HepG2 (cell line): ENCODE measurements around the gene YWHAH. TPM values are rescaled to one million over a fixed set of nuclear protein-coding genes. Genes with fewer than 3 reads are reported as not detected.

ENCODE experiments used
- ARNT2 ChIP-seq: sonication (generic); formaldehyde crosslinking; IDR thresholded peaks from 2 replicates; pipeline ENCODE4 v1.8.0; 2022; ENCODE audit warnings: mild to moderate bottlenecking, low read depth, missing genetic modification reagents, moderate library complexity
- BRCA1 ChIP-seq: sonication (generic); formaldehyde crosslinking; IDR thresholded peaks from 2 replicates; pipeline ENCODE4 v1.4.0; 2020; ENCODE audit warnings: missing genetic modification reagents
- CEBPG ChIP-seq: IDR thresholded peaks from 2 replicates; pipeline ENCODE4 v1.6.1; 2016
- CHCHD3 ChIP-seq: sonication (generic); formaldehyde crosslinking; IDR thresholded peaks from 2 replicates; pipeline ENCODE4 v1.8.0; 2022; ENCODE audit warnings: mild to moderate bottlenecking, missing genetic modification reagents, moderate library complexity
- FOSL1 ChIP-seq: sonication (generic); formaldehyde crosslinking; IDR thresholded peaks from 2 replicates; pipeline ENCODE4 v1.9.0; 2021; ENCODE audit warnings: missing genetic modification reagents, borderline replicate concordance
- FOXJ3 ChIP-seq: sonication (generic); formaldehyde crosslinking; IDR thresholded peaks from 2 replicates; pipeline ENCODE4 v1.4.0; 2020; ENCODE audit warnings: missing genetic modification reagents, mild to moderate bottlenecking, borderline replicate concordance
- HCFC1 ChIP-seq: fragments of 150-350 bp; IDR thresholded peaks from 2 replicates; pipeline ENCODE4 v1.6.1; 2014; ENCODE audit warnings: low read depth, low read length
- IRF2 ChIP-seq: IDR thresholded peaks from 2 replicates; pipeline ENCODE4 v1.6.1; 2018; ENCODE audit warnings: missing genetic modification reagents, missing compliant biosample characterization
- KLF12 ChIP-seq: sonication (generic); formaldehyde crosslinking; IDR thresholded peaks from 2 replicates; pipeline ENCODE4 v1.4.0; 2020; ENCODE audit warnings: missing genetic modification reagents, borderline replicate concordance
- MAFF ChIP-seq: IDR thresholded peaks from 2 replicates; pipeline ENCODE4 v1.6.1; 2011; ENCODE audit warnings: low read depth, low read length, improper control_type of control experiment
- MLLT10 ChIP-seq: sonication (generic); formaldehyde crosslinking; IDR thresholded peaks from 2 replicates; pipeline ENCODE4 v1.4.0; 2020; ENCODE audit warnings: missing genetic modification reagents
- MZF1 ChIP-seq: sonication (generic); formaldehyde crosslinking; IDR thresholded peaks from 2 replicates; pipeline ENCODE4 v1.8.1; 2023; ENCODE audit warnings: mild to moderate bottlenecking, missing genetic modification reagents, borderline replicate concordance
- PHF20 ChIP-seq: sonication (generic); formaldehyde crosslinking; IDR thresholded peaks from 2 replicates; pipeline ENCODE4 v1.5.0; 2020; ENCODE audit warnings: mild to moderate bottlenecking, missing genetic modification reagents
- SIN3A ChIP-seq: IDR thresholded peaks from 2 replicates; pipeline ENCODE4 v1.6.1; 2011; ENCODE audit warnings: low read depth, mild to moderate bottlenecking, control low read depth, low read length, borderline replicate concordance
- SOX6 ChIP-seq, 2 experiments: fragments of 450-650 bp in 1 of 2; sonication (generic) in 1 of 2; formaldehyde crosslinking in 1 of 2; IDR thresholded peaks; 2 replicates each; pipeline versions ENCODE4 v1.4.0 to v1.6.1; 2017 to 2020; ENCODE audit warnings: antibody characterized with exemption in 1 of 2, mild to moderate bottlenecking in 1 of 2, missing genetic modification reagents in 1 of 2
- THAP7 ChIP-seq: sonication (generic); formaldehyde crosslinking; IDR thresholded peaks from 2 replicates; pipeline ENCODE4 v1.8.1; 2023; ENCODE audit warnings: mild to moderate bottlenecking, missing genetic modification reagents
- ZBTB14 ChIP-seq: sonication (generic); formaldehyde crosslinking; IDR thresholded peaks from 2 replicates; pipeline ENCODE4 v1.4.0; 2020; ENCODE audit warnings: missing genetic modification reagents
- ZNF101 ChIP-seq: sonication (generic); formaldehyde crosslinking; IDR thresholded peaks from 2 replicates; pipeline ENCODE4 v1.4.0; 2020; ENCODE audit warnings: mild to moderate bottlenecking, low read depth, missing genetic modification reagents, borderline replicate concordance
- ZNF230 ChIP-seq: sonication (generic); formaldehyde crosslinking; IDR thresholded peaks from 2 replicates; pipeline ENCODE4 v1.4.0; 2020; ENCODE audit warnings: mild to moderate bottlenecking, missing genetic modification reagents
- ZNF3 ChIP-seq: IDR thresholded peaks from 2 replicates; pipeline ENCODE4 v1.7.0; 2017; ENCODE audit warnings: inconsistent platforms
- ZNF547 ChIP-seq: sonication (generic); formaldehyde crosslinking; IDR thresholded peaks from 2 replicates; pipeline ENCODE4 v1.5.1; 2020; ENCODE audit warnings: mild to moderate bottlenecking, missing genetic modification reagents
- ZNF597 ChIP-seq: sonication (generic); formaldehyde crosslinking; IDR thresholded peaks from 2 replicates; pipeline ENCODE4 v1.5.0; 2020; ENCODE audit warnings: missing genetic modification reagents
- ZNF605 ChIP-seq: sonication (generic); formaldehyde crosslinking; IDR thresholded peaks from 2 replicates; pipeline ENCODE4 v1.8.0; 2022; ENCODE audit warnings: mild to moderate bottlenecking, missing genetic modification reagents
- ZNF709 ChIP-seq: sonication (generic); formaldehyde crosslinking; IDR thresholded peaks from 2 replicates; pipeline ENCODE4 v1.5.0; 2020; ENCODE audit warnings: mild to moderate bottlenecking, missing genetic modification reagents
- polyA plus RNA-seq, 8 experiments: library from polyadenylated mRNA; depleted of rRNA in 3 of 8; stranded (reverse) in 7 of 8; unstranded in 1 of 8; fragments of >200 nt; fragmentation: Illumina TruSeq in 4 of 8; extraction: Trizol in 4 of 8; gene quantifications; 2 replicates each; pipeline versions ENCODE4 v1.2.1 to v1.2.3, GENCODE V29; 2011 to 2016; ENCODE audit warnings: low read depth in 4 of 8, missing spikeins in 1 of 8, mixed read lengths in 1 of 8; ENCODE audit not compliant: insufficient read depth in 1 of 8
- total RNA-seq, 5 experiments: library from RNA; depleted of rRNA; stranded (reverse); fragments of >200 nt; fragmentation: Illumina TruSeq; extraction: Trizol; gene quantifications; 2 replicates each; pipeline ENCODE4 v1.2.3, GENCODE V29; 2016; ENCODE audit warnings: low read depth in 1 of 5
- TF ChIP-seq, protein P1 (sequence below): sonication (generic); formaldehyde crosslinking; IDR thresholded peaks from 2 replicates; pipeline ENCODE4 v1.5.0; 2020; ENCODE audit warnings: missing genetic modification reagents
- TF ChIP-seq, protein P2 (sequence below): sonication (generic); formaldehyde crosslinking; IDR thresholded peaks from 2 replicates; pipeline ENCODE4 v1.4.0; 2020; ENCODE audit warnings: missing genetic modification reagents, borderline replicate concordance

YWHAH gene
- total and polyA plus RNA-seq, 2 of the 13 experiments (the other 11 are each of a cell fraction or from before 2014, with no cell fraction given): 35.6 to 92.7 TPM

- TF ChIP-seq ZNF547 (CRISPR knock-in tag) (peak; percentile 58; the same call in 1 of the 2 replicates), ZNF101 (CRISPR knock-in tag) (no peak), FOXJ3 (CRISPR knock-in tag) (no peak), ZNF597 (CRISPR knock-in tag) (no peak), MZF1 (CRISPR knock-in tag) (no peak), ZNF709 (CRISPR knock-in tag) (0 out of 2 replicates have a peak, but pooled peaks have one; percentile 69), THAP7 (CRISPR knock-in tag) (no peak), FOSL1 (CRISPR knock-in tag) (no peak), ZNF605 (CRISPR knock-in tag) (no peak), CEBPG (no peak), ZNF230 (CRISPR knock-in tag) (0 out of 2 replicates have a peak, but pooled peaks have one; percentile 22), CHCHD3 (0 out of 2 replicates have a peak, but pooled peaks have one; percentile 16), IRF2 (CRISPR knock-in tag) (no peak), ARNT2 (no peak), SIN3A (no peak), ZNF3 (CRISPR knock-in tag) (no peak), MAFF (no peak), PHF20 (no peak), ZBTB14 (CRISPR knock-in tag) (no peak), KLF12 (CRISPR knock-in tag) (no peak), HCFC1 (no peak), SOX6 (IDR thresholded peaks at IDR 0.05) (no peak), SOX6 (CRISPR knock-in tag; IDR thresholded peaks at IDR 0.05) (no peak), MLLT10 (no peak), BRCA1 (CRISPR knock-in tag) (no peak)
- TF ChIP-seq, protein P1, sequence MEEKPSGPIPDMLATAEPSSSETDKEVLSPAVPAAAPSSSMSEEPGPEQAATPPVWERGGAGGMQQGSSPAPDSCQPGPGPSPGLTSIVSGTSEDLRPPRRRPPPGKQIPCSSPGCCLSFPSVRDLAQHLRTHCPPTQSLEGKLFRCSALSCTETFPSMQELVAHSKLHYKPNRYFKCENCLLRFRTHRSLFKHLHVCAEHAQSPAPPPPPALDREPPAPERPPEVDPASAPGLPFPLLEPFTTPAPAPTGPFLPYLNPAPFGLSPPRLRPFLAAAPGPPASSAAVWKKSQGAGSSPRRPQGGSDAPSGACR (CRISPR knock-in tag): 0 out of 2 replicates have a peak, but pooled peaks have one; percentile 52
- TF ChIP-seq, protein P2, sequence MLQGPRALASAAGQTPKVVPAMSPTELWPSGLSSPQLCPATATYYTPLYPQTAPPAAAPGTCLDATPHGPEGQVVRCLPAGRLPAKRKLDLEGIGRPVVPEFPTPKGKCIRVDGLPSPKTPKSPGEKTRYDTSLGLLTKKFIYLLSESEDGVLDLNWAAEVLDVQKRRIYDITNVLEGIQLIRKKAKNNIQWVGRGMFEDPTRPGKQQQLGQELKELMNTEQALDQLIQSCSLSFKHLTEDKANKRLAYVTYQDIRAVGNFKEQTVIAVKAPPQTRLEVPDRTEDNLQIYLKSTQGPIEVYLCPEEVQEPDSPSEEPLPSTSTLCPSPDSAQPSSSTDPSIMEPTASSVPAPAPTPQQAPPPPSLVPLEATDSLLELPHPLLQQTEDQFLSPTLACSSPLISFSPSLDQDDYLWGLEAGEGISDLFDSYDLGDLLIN (CRISPR knock-in tag): no peak
Measured at GRCh38 chr22:31943206-31943977, 943 bp upstream of the YWHAH start (continued).
